Stimulated activated CD8-positive, alpha-beta memory T cell treated with anti-CD3 and anti-CD28 coated beads, Interleukin-7, amount 100 ng/mL, for 1 hour (primary cell): ENCODE results near the gene CCDC158.
"Not testable (repeated sequence)": the region's sequence is repeated elsewhere in the genome, so short reads cannot be mapped to it uniquely, and the experiment has no call there.

Experiments used
- DNase-seq, 2 donors: peaks; one replicate each; pipeline ENCODE4 v3.0.0-alpha.2; 2020; ENCODE audit warnings: low read depth in 2 of 2

Gene CCDC158

GRCh38 chr4:76311896-76312331 lies 109.0 kb downstream of the CCDC158 start:
- no peak for DNase-seq

GRCh38 chr4:76310683-76311082 lies 110.3 kb downstream of the CCDC158 start:
- no peak for DNase-seq

- no peak for DNase-seq
These were observed 110.9 kb downstream of the CCDC158 start for GRCh38 chr4:76309939-76310550.

- no peak for DNase-seq
These were observed 112.4 kb downstream of the CCDC158 start for GRCh38 chr4:76308548-76308947.

- no peak for DNase-seq
These were observed 113.3 kb downstream of the CCDC158 start for GRCh38 chr4:76307660-76308014.

- DNase-seq: no peak
These were observed 113.9 kb downstream of the CCDC158 start for GRCh38 chr4:76306882-76307659.

- DNase-seq: no peak
These were observed 114.7 kb downstream of the CCDC158 start, which contains the start of gene STBD1 for GRCh38 chr4:76305971-76306881. Gene STBD1, plus strand, starts transcription at chr4:76306733. Its CDS starts 37 bp downstream, at chr4:76306770.

- DNase-seq: no peak
These were observed 115.8 kb downstream of the CCDC158 start for GRCh38 chr4:76305033-76305687.

GRCh38 chr4:76302826-76303438 lies 118.0 kb downstream of the CCDC158 start:
- no peak for DNase-seq

- no peak for DNase-seq
These were observed 119.2 kb downstream of the CCDC158 start for GRCh38 chr4:76301775-76302162.

GRCh38 chr4:76301068-76301774 lies 119.7 kb downstream of the CCDC158 start:
- DNase-seq: no peak

GRCh38 chr4:76300012-76300411 lies 120.9 kb downstream of the CCDC158 start:
- DNase-seq: no peak

- DNase-seq: no peak
These were observed 122.7 kb downstream of the CCDC158 start for GRCh38 chr4:76298227-76298626.

GRCh38 chr4:76296286-76296820 lies 124.6 kb downstream of the CCDC158 start:
- DNase-seq: no peak

GRCh38 chr4:76293772-76294171 lies 127.2 kb downstream of the CCDC158 start:
- no peak for DNase-seq

GRCh38 chr4:76292730-76293129 lies 128.2 kb downstream of the CCDC158 start:
- no peak for DNase-seq

- DNase-seq: not testable (repeated sequence)
These were observed 133.1 kb downstream of the CCDC158 start for GRCh38 chr4:76287811-76288210.

- no peak for DNase-seq
These were observed 137.0 kb downstream of the CCDC158 start for GRCh38 chr4:76283900-76284299.

GRCh38 chr4:76282941-76283689 lies 137.8 kb downstream of the CCDC158 start:
- no peak for DNase-seq

- not testable (repeated sequence) for DNase-seq
These were observed 139.3 kb downstream of the CCDC158 start for GRCh38 chr4:76281594-76281993.
